ENCODE results near the gene NDUFA8.

DNA sequence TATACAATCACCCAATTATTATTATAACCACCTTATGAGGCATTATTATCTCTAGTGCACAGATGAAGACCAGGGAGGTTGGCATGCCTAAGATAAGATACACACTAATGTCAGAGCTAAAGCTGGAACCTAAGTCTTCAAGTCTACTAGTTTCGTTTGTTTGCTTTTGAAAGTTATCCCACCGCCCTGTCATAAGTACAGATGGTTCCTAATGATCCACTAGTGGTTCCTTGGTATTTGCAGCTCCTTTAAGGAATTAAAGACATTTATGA, 14.1 kb downstream of the NDUFA8 start:
- TF ChIP-seq EP300 (IDR thresholded peaks at IDR 0.05; ENCODE audit: borderline replicate concordance in 1 of 2, control insufficient read depth in 1 of 2, low read depth in 2 of 2, low read length in 2 of 2) (no peak), CREM (IDR thresholded peaks at IDR 0.05; ENCODE audit: low read depth) (no peak), POLR2AphosphoS5 (IDR thresholded peaks at IDR 0.05; ENCODE audit: low read length) (no peak), SMC3 (IDR thresholded peaks at IDR 0.05; ENCODE audit: borderline replicate concordance, low read length) (no peak), FOXM1 (IDR thresholded peaks at IDR 0.05; ENCODE audit: low read depth, low read length) (no peak), STAT3 (IDR thresholded peaks at IDR 0.05; ENCODE audit: low read depth, low read length) (no peak)
- TF ChIP-seq, protein P1, sequence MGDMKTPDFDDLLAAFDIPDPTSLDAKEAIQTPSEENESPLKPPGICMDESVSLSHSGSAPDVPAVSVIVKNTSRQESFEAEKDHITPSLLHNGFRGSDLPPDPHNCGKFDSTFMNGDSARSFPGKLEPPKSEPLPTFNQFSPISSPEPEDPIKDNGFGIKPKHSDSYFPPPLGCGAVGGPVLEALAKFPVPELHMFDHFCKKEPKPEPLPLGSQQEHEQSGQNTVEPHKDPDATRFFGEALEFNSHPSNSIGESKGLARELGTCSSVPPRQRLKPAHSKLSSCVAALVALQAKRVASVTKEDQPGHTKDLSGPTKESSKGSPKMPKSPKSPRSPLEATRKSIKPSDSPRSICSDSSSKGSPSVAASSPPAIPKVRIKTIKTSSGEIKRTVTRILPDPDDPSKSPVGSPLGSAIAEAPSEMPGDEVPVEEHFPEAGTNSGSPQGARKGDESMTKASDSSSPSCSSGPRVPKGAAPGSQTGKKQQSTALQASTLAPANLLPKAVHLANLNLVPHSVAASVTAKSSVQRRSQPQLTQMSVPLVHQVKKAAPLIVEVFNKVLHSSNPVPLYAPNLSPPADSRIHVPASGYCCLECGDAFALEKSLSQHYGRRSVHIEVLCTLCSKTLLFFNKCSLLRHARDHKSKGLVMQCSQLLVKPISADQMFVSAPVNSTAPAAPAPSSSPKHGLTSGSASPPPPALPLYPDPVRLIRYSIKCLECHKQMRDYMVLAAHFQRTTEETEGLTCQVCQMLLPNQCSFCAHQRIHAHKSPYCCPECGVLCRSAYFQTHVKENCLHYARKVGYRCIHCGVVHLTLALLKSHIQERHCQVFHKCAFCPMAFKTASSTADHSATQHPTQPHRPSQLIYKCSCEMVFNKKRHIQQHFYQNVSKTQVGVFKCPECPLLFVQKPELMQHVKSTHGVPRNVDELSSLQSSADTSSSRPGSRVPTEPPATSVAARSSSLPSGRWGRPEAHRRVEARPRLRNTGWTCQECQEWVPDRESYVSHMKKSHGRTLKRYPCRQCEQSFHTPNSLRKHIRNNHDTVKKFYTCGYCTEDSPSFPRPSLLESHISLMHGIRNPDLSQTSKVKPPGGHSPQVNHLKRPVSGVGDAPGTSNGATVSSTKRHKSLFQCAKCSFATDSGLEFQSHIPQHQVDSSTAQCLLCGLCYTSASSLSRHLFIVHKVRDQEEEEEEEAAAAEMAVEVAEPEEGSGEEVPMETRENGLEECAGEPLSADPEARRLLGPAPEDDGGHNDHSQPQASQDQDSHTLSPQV (IDR thresholded peaks at IDR 0.05) = no peak

Measured in GM12878 (cell line).